Retinal pigment epithelial cell (primary cell): ENCODE results near the gene A4GALT.

Experiments used
- DNase-seq: peaks from one replicate; pipeline ENCODE4 v3.0.0-alpha.2; 2010; ENCODE audit warnings: low read depth
- H3K4me3 ChIP-seq: 2 replicates; pipeline ENCODE4 v1.5.1; 2011; ENCODE audit warnings: mild to moderate bottlenecking, low read length, control low read depth, moderate library complexity
- CTCF ChIP-seq: conservative IDR thresholded peaks from 2 replicates; pipeline ENCODE4 v1.5.1; 2011; ENCODE audit warnings: low read depth, low read length, control low read depth, inconsistent platforms

A4GALT gene

GRCh38 chr22:42717197-42717928 is 3.3 kb downstream of the A4GALT start:
- H3K4me3 ChIP-seq = no peak overlapping the region
- TF ChIP-seq CTCF = no peak
- no peak for DNase-seq

- TF ChIP-seq CTCF = no peak
- DNase-seq = no peak
- no peak overlapping the region for H3K4me3 ChIP-seq
Observed at GRCh38 chr22:42716649-42717127, 4.0 kb downstream of the A4GALT start.

- H3K4me3 ChIP-seq = no peak overlapping the region
- no peak for TF ChIP-seq CTCF
- no peak for DNase-seq
Observed at GRCh38 chr22:42716221-42716620, 4.4 kb downstream of the A4GALT start.

GRCh38 chr22:42714768-42715390 is 5.8 kb downstream of the A4GALT start:
- no peak for DNase-seq
- H3K4me3 ChIP-seq = no peak overlapping the region
- TF ChIP-seq CTCF = no peak

- DNase-seq = no peak
- TF ChIP-seq CTCF = no peak
Observed at GRCh38 chr22:42714308-42714707, 6.4 kb downstream of the A4GALT start.

GRCh38 chr22:42711895-42712837 is 8.5 kb downstream of the A4GALT start:
- TF ChIP-seq CTCF = no peak
- DNase-seq = no peak
- no peak overlapping the region for H3K4me3 ChIP-seq

More at GRCh38 chr22:42714308-42714707, 6.4 kb downstream of the A4GALT start:
- H3K4me3 ChIP-seq = no peak overlapping the region
